Activated CD4-positive, alpha-beta memory T cell treated with anti-CD3 and anti-CD28 coated beads, Interleukin-2, amount 10 ng/mL, durations not matched to agents 7 days and 5 days (primary cell): ENCODE results near the gene CYP2S1. TPM values are rescaled to one million over a fixed set of nuclear protein-coding genes. Genes with fewer than 3 reads are reported as not detected.
"Not testable (repeated sequence)": the region's sequence is repeated elsewhere in the genome, so short reads cannot be mapped to it uniquely, and the experiment has no call there.

ENCODE experiments used
- CTCF ChIA-PET: fragments of 350-600 bp; sonication (Branson Sonifier 250); formaldehyde crosslinking; loops from one replicate; lab custom pipeline; 2021; ENCODE audit warnings: antibody characterized with exemption, inconsistent platforms; lab: Charles Lee
- POLR2A ChIA-PET: fragments of 350-600 bp; sonication (Branson Sonifier 250); formaldehyde crosslinking; loops from one replicate; lab custom pipeline; 2021; ENCODE audit warnings: antibody characterized with exemption; lab: Charles Lee
- DNase-seq: peaks from one replicate; pipeline ENCODE4 v3.0.0-alpha.2; 2020
- H3K27ac Mint-ChIP-seq: one replicate; pipeline ENCODE4 v1.8.0; 2021; ENCODE audit warnings: mild to moderate bottlenecking, mixed read lengths
- H3K27me3 Mint-ChIP-seq: one replicate; pipeline ENCODE4 v1.8.0; 2021; ENCODE audit warnings: mixed read lengths
- H3K36me3 Mint-ChIP-seq: one replicate; pipeline ENCODE4 v1.8.0; 2021; ENCODE audit warnings: low read depth, mixed read lengths
- H3K4me1 Mint-ChIP-seq: one replicate; pipeline ENCODE4 v1.8.0; 2021; ENCODE audit warnings: mixed read lengths
- H3K4me3 Mint-ChIP-seq: one replicate; pipeline ENCODE4 v1.8.0; 2021; ENCODE audit warnings: mild to moderate bottlenecking, mixed read lengths
- H3K9me3 Mint-ChIP-seq: one replicate; pipeline ENCODE4 v1.8.0; 2021; ENCODE audit warnings: mixed read lengths
- total RNA-seq, 2 experiments: library from RNA; stranded (reverse); gene quantifications; one replicate each; pipeline ENCODE4 v1.2.3, GENCODE V29; 2021

The CYP2S1 gene
- total RNA-seq, 2 experiments from 2014 or later = 0.68 to 1.6 TPM

DNA sequence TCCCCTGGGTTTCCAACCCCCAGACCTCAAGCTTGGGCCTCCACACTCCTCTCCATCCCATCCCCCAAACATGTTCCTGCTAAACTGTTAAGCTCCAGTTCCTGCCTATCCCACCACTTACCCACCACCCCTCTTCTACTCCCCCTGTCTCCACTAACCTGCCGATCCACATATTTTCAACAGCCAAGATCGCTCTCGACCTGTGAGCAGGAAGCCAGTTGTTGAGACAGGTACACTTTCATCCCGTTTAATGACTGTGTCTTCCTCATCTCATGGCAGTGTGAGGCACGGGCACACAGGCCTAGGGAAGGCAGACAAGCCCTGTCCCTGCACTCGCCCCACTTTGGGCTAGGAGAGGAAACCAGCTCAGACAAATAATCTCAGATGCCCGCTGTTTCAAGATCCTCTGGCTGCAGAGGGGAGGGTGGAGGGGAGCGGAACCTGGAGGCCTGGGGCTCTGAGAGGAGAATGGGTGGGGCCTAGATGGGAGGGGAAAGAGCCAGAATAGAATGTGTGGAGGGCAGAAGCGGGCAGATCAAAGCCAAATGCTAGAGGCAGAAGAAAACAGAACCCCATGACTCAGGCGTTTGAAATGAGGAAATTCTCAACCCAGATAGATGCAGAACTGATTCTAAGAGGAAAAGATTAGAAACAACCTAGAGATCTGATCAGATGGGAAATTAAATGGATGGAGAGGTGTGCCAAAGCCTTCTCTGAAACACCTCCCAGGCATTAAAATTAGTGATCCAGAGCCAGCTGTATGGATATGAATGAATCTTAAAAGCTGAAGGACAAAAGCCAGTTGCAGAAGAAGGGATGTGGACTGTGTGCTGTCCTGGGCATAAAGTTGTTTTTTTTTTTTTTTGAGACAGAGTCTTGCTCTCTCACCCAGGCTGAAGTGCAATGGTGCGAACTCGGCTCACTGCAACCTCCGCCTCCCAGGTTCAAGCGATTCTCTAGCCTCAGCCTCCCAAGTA, 16.9 kb upstream of the CYP2S1 start:
- H3K4me1 Mint-ChIP-seq = peaks cover 10% of the 10 kb centered on the region
- ChIA-PET CTCF (no interaction called here), POLR2A (no interaction called here)
- no peak overlapping the region for H3K4me3 Mint-ChIP-seq
- no peaks in the 10 kb centered on the region for H3K27me3 Mint-ChIP-seq
- no peaks in the 10 kb centered on the region for H3K9me3 Mint-ChIP-seq
- DNase-seq = peak; percentile 19
- H3K27ac Mint-ChIP-seq = no peak overlapping the region
- no peaks in the 10 kb centered on the region for H3K36me3 Mint-ChIP-seq

DNA sequence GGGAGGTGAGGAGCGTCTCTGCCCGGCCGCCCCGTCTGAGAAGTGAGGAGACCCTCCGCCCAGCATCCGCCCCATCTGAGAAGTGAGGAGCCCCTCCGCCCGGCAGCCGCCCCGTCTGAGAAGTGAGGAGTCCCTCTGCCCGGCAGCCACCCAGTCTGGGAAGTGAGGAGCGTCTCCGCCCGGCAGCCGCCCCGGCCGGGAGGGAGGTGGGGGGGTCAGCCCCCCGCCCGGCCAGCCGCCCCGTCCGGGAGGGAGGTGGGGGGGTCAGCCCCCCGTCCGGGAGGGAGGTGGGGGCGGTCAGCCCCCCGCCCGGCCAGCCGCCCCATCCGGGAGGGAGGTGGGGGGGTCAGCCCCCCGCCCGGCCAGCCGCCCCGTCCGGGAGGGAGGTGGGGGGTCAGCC, 12.8 kb upstream of the CYP2S1 start:
- peaks cover 10% of the 10 kb centered on the region for H3K4me1 Mint-ChIP-seq
- H3K36me3 Mint-ChIP-seq, H3K4me3 Mint-ChIP-seq, H3K27ac Mint-ChIP-seq, POLR2A ChIA-PET, H3K27me3 Mint-ChIP-seq, CTCF ChIA-PET, H3K9me3 Mint-ChIP-seq, DNase-seq: not testable (repeated sequence)

DNA sequence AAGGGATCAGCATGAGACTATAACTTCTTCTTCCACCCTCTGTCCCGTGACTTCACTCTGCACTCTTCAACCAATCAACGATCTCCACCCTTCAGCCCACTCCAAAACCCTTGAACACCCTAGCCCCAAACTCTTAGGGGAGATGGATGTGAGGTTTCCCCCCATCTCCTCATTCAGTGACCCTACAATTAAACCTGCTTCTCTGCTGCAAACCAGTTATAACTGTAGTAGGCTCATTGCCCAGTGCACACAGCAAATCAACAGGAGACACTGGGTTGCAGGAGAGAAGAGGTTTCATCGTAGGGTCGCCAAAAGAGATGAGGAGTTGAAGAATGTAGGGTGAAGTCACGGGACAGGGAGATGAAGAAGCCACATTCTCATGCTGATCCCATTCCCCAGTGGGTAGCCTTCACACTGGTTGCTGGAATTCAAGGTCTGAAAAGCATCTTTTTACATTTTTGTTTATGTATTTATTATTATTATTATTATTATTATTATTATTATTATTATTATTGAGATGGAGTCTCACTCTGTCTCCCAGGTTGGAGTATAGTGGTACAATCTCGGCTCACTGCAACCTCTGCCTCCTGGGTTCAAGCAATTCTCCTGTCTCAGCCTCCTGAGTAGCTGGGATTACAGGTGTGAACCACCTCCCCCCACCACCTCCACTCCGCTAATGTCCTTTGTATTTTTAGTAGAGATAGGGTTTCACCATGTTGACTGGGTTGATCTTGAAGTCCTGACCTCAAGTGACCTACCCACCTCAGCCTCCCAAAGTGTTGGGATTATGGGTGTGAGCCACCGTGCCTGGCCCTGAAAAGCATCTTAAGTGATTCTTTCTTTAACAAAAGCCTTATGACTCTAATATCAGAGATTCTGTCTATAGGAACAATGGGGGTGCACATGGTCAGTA, 5.8 kb upstream of the CYP2S1 start:
- ChIA-PET POLR2A (no interaction called here), CTCF (no interaction called here)
- no peaks in the 10 kb centered on the region for H3K9me3 Mint-ChIP-seq

DNA sequence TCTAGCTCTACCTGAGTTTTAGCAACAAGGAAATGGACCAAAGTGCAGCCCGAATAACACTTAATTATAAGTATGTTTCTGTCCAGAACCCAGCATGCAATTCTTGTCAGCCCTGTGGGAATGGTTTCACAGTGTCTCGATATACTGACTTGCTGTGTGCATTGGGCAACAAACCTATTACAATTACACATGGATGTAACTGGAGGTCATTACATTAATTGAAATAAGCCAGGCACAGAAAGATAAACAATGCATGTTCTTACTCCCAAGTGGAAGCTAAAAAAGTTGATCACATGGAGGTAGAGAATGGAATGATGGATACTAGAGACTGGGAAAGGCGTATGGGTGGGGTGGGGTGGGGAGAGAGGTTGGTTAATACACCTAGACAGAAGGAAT, 5.1 kb upstream of the CYP2S1 start:
- DNase-seq = no peak
- no peak overlapping the region for H3K4me3 Mint-ChIP-seq
- ChIA-PET CTCF (no interaction called here), POLR2A (no interaction called here)
- peaks cover 8% of the 10 kb centered on the region for H3K4me1 Mint-ChIP-seq
- H3K27me3 Mint-ChIP-seq = peaks cover 36% of the 10 kb centered on the region
- no peaks in the 10 kb centered on the region for H3K9me3 Mint-ChIP-seq
- H3K36me3 Mint-ChIP-seq = no peaks in the 10 kb centered on the region
- no peak overlapping the region for H3K27ac Mint-ChIP-seq

More for the DNA sequence above, 5.8 kb upstream of the CYP2S1 start:
- Mint-ChIP-seq H3K4me1 (peaks cover 1% of the 10 kb centered on the region), H3K27ac (no peak overlapping the region), H3K36me3 (no peaks in the 10 kb centered on the region), H3K4me3 (no peak overlapping the region), H3K27me3 (peaks cover 30% of the 10 kb centered on the region)
- DNase-seq = no peak

DNA sequence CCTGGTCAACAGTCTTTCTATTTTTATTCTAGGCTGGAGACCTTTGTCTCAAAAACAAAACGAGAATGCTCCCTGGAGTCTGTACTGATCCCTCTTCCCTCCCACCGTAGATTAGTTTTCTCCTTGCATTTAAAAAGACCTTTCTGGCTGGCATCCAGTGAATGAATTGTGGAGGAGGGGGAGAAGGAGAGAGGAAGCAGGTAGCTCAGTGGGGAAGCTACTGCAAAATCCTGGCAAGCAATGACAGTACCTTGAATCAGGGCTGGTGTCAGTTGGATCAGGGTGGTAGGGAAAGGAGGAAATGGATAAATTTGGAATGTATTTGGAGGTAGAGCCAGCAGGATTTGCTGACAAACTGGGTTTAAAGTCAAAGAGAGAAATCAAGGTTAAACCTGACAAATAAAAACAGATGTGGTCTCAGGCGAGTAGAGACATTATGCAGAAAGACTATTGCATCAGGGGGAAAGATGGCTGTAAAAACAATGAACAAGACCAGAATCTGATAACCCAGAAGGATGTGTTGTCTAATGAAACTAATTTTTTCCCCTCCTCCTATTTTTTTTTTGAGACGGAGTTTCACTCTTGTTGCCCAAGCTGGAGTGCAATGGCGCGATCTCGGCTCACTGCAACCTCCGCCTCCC, 3.5 kb upstream of the CYP2S1 start:
- Mint-ChIP-seq H3K9me3 (no peaks in the 10 kb centered on the region), H3K4me3 (no peak overlapping the region), H3K4me1 (peaks cover 16% of the 10 kb centered on the region), H3K27me3 (peaks cover 42% of the 10 kb centered on the region), H3K36me3 (no peaks in the 10 kb centered on the region), H3K27ac (peak overlapping the region; percentile 14)
- POLR2A ChIA-PET = no interaction called here
- CTCF ChIA-PET = no interaction called here
- no peak for DNase-seq

DNA sequence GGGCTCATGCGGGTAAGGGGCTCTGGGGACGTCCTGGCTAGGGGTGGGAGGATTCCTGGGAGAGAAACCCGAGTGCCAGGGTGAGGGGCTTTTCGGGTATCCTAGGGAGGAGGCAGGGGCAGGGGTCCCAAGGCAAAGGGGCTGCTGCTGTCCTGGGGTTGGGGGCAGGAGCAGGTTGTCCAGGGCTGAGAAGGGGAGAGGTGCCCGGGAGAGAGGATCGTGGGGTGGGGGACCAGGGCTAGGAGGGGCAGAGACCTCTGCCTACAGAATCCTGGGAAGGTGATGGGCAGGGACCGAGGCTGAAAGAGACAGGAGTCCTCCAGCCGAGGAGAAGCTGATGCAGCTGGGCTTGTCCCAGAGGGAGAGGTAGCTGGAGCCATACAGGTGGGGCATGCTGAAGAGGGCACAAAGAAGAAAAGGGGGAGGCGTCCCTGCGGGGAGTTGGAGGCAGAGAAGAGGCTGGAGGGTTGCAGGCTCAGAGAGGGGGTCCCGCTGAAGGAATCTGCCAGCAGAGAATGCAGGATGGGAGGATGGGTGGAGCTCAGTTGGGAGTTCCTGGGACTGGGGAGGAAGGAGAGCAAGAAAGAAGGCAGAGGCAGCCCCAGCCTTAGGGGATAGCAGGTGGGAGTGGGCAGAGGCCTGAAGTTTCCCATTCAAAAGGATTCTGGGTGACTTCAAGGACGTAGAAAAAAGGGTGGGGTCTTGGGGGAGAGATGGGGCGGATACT, 574 bp downstream of the CYP2S1 start:
- Mint-ChIP-seq H3K4me1 (peaks cover 16% of the 10 kb centered on the region), H3K36me3 (no peaks in the 10 kb centered on the region), H3K27me3 (peaks cover 47% of the 10 kb centered on the region), H3K4me3 (peak overlapping the region; percentile 40), H3K9me3 (no peaks in the 10 kb centered on the region), H3K27ac (no peak overlapping the region)
- POLR2A ChIA-PET = no interaction called here
- DNase-seq = no peak
- CTCF ChIA-PET = no interaction called here

DNA sequence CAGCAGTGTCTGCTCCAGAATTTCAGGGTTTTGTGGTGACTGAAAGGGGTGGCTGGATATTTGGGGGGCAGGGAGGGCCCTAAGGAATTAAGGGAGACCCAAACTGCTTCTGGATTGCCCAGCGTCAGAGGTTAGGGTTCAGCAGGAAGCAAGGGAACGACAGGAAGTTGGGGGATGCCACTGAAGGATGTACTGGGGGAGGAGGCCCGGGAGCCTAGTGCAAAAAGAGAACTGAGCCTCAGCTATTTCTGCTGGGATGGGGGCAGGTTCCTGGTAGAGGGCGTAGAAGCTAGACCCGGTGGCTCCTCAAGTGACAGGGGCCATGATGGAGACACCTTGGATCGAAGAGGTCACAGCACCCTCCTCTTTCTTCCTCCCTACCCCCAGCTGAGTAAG, 1.1 kb downstream of the CYP2S1 start:
- ChIA-PET POLR2A (no interaction called here), CTCF (no interaction called here)
- H3K36me3 Mint-ChIP-seq = no peaks in the 10 kb centered on the region
- H3K27me3 Mint-ChIP-seq = peaks cover 52% of the 10 kb centered on the region
- no peak for DNase-seq
- H3K9me3 Mint-ChIP-seq = no peaks in the 10 kb centered on the region
- H3K4me3 Mint-ChIP-seq = no peak overlapping the region
- peaks cover 16% of the 10 kb centered on the region for H3K4me1 Mint-ChIP-seq
- H3K27ac Mint-ChIP-seq = no peak overlapping the region

DNA sequence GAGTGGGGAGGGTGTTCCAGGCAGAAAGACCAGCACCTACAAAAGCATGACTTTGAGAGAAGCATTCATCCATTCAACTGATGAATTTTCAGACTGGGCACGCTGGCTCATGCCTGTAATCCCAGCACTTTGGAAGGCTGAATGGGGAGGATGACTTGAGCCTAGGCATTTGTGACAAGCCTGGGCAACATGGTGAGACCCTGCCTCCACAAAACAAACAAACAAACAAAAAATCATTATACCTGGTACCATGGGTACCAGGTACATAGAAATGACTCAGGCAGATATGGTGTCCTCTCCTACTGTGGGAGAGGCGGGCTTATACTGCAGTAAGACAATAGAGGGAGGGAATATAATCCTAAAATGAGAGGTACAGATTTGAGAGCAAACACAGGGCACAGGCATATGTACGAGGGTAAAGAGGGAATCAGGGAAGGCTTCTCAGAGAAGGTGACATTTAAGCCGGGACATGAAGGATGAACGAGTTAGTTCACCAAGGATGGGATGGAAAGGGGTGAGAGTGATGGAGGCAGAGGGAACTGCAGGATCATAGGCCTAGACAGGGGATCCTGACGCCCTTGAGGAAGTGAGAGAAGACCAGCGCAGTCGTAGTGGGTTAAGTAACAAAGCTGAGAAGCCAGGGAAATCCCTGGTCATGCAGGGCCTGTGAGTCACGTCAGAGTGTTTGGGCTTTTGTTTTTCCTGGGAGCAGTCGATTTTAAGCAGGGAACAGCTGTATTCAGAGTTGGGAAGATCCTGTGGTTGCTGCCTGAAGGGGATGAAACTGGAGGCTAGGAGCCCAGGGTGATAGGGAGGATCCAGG, 2.9 kb downstream of the CYP2S1 start:
- DNase-seq = no peak
- POLR2A ChIA-PET = no interaction called here
- Mint-ChIP-seq H3K27me3 (peaks cover 49% of the 10 kb centered on the region), H3K4me3 (no peak overlapping the region), H3K36me3 (no peaks in the 10 kb centered on the region), H3K27ac (no peak overlapping the region), H3K4me1 (peaks cover 23% of the 10 kb centered on the region), H3K9me3 (no peaks in the 10 kb centered on the region)
- CTCF ChIA-PET = no interaction called here

DNA sequence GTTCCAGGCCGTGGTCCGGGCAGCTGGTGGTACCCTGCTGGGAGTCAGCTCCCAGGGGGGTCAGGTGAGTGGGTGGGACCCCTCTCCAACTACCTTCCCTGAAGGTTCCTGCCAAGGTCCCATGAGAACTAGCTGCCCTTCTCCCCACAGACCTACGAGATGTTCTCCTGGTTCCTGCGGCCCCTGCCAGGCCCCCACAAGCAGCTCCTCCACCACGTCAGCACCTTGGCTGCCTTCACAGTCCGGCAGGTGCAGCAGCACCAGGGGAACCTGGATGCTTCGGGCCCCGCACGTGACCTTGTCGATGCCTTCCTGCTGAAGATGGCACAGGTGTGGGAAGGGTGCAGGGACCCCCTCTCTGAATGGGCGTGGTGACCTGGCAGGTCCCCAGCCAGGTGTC, 5.5 kb downstream of the CYP2S1 start:
- peaks cover 33% of the 10 kb centered on the region for H3K27me3 Mint-ChIP-seq
- no peak overlapping the region for H3K4me3 Mint-ChIP-seq
- no peaks in the 10 kb centered on the region for H3K9me3 Mint-ChIP-seq
- DNase-seq = no peak
- no peaks in the 10 kb centered on the region for H3K36me3 Mint-ChIP-seq
- ChIA-PET POLR2A (no interaction called here), CTCF (no interaction called here)
- no peak overlapping the region for H3K27ac Mint-ChIP-seq
- peaks cover 16% of the 10 kb centered on the region for H3K4me1 Mint-ChIP-seq

DNA sequence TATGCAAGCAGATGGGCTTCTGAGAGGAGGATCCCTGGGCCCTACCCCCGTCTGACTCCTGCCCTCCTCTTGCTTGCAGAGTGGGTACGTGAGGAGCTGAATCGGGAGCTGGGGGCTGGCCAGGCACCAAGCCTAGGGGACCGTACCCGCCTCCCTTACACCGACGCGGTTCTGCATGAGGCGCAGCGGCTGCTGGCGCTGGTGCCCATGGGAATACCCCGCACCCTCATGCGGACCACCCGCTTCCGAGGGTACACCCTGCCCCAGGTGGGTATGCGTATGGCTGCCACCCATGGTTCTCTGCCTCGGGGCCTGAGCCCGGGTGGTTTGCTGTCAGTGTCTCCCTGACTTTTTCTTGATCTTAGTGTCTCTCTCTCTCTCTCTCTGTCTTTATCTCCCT, 10.4 kb downstream of the CYP2S1 start:
- Mint-ChIP-seq H3K4me3 (no peak overlapping the region), H3K27ac (no peak overlapping the region), H3K36me3 (no peaks in the 10 kb centered on the region), H3K4me1 (peaks cover 18% of the 10 kb centered on the region), H3K27me3 (peaks cover 18% of the 10 kb centered on the region), H3K9me3 (no peaks in the 10 kb centered on the region)
- no peak for DNase-seq
- ChIA-PET POLR2A (interaction anchor here (0.9 kb wide), 1 partner anchor 60 kb away, joined by 3 read pairs; no protein-coding TSS in a partner anchor), CTCF (interaction anchor here (1.3 to 4.6 kb wide), 5 partner anchors 23 to 146 kb away, joined by 6 to 74 read pairs (median 7); partner anchors contain the start of gene HNRNPUL1)

DNA sequence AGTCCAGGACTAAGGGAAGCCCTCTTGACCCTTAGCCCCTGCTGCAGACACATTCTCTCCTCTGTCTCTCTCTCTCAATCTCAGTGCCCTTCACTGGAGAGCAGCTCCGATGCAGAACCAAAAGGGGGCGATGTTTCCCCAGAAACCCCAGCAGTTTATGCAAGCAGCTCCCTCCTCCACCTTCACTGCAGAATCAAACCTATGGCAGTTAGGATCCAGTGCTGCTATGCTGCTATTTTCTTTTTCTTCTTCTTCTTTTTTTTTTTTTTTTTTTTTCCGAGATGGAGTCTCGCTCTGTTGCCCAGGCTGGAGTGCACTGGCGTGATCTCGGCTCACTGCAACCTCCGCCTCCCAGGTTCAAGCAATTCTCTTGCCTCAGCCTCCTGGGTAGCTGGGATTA, 11.3 kb downstream of the CYP2S1 start:
- not testable (repeated sequence) for H3K27ac Mint-ChIP-seq
- H3K4me1 Mint-ChIP-seq = peaks cover 18% of the 10 kb centered on the region

More for the DNA sequence above, 11.3 kb downstream of the CYP2S1 start:
- ChIA-PET POLR2A (interaction anchor here (0.9 to 1.5 kb wide), 6 partner anchors 56 to 106 kb away, joined by 3 to 8 read pairs (median 4); partner anchors contain the start of gene HNRNPUL1), CTCF (interaction anchor here (0.6 to 4.6 kb wide), 27 partner anchors 13 to 999 kb away, joined by 3 to 74 read pairs (median 4); partner anchors contain the start of genes B9D2, DMAC2 and HNRNPUL1)
- H3K27me3 Mint-ChIP-seq = peaks cover 12% of the 10 kb centered on the region
- not testable (repeated sequence) for H3K4me3 Mint-ChIP-seq, H3K36me3 Mint-ChIP-seq, H3K9me3 Mint-ChIP-seq
- peak; percentile 86 for DNase-seq
